ENCODE data around the gene MBD3.

DNA sequence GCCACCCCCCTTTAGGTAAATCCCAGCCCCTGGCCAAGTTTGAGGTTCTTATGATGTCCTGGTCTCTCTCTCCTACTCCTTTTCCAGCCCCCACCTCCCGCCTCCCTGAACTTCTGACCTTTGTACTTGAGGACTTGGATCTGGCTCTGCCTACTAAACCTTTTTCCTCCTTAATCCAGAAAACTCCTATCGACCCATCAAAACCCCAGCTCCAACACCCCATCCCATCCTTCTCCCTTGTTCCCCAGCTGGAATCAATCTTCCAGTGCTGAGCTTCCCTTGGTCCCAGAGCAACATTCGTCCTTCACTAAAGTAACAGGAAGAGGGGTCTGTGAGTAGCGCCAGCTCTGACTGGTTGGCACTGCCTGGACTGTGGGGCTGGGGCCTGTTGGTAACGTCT lies 29.9 kb upstream of the MBD3 start:
- no peak for TF ChIP-seq TAF1 (IDR thresholded peaks at IDR 0.05; ENCODE audit: borderline replicate concordance, insufficient read depth, low read length)
- TF ChIP-seq, protein P1, sequence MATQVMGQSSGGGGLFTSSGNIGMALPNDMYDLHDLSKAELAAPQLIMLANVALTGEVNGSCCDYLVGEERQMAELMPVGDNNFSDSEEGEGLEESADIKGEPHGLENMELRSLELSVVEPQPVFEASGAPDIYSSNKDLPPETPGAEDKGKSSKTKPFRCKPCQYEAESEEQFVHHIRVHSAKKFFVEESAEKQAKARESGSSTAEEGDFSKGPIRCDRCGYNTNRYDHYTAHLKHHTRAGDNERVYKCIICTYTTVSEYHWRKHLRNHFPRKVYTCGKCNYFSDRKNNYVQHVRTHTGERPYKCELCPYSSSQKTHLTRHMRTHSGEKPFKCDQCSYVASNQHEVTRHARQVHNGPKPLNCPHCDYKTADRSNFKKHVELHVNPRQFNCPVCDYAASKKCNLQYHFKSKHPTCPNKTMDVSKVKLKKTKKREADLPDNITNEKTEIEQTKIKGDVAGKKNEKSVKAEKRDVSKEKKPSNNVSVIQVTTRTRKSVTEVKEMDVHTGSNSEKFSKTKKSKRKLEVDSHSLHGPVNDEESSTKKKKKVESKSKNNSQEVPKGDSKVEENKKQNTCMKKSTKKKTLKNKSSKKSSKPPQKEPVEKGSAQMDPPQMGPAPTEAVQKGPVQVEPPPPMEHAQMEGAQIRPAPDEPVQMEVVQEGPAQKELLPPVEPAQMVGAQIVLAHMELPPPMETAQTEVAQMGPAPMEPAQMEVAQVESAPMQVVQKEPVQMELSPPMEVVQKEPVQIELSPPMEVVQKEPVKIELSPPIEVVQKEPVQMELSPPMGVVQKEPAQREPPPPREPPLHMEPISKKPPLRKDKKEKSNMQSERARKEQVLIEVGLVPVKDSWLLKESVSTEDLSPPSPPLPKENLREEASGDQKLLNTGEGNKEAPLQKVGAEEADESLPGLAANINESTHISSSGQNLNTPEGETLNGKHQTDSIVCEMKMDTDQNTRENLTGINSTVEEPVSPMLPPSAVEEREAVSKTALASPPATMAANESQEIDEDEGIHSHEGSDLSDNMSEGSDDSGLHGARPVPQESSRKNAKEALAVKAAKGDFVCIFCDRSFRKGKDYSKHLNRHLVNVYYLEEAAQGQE (IDR thresholded peaks at IDR 0.05; ENCODE audit: insufficient read depth in 1 of 2, low read depth in 2 of 2, low read length in 2 of 2), result no peak
- TF ChIP-seq POLR2AphosphoS5 (IDR thresholded peaks at IDR 0.05; ENCODE audit: low read depth, low read length), result no peak

All from PFSK-1 (cell line).